Measurements from ENCODE around the gene FARP1. TPM values are rescaled to one million over a fixed set of nuclear protein-coding genes. Genes with fewer than 3 reads are reported as not detected.

Gene FARP1
- total and polyA plus RNA-seq, 2 of the 13 experiments (the other 11 are each of a cell fraction or from before 2014, with no cell fraction given) = 70.6 to 126 TPM

DNA sequence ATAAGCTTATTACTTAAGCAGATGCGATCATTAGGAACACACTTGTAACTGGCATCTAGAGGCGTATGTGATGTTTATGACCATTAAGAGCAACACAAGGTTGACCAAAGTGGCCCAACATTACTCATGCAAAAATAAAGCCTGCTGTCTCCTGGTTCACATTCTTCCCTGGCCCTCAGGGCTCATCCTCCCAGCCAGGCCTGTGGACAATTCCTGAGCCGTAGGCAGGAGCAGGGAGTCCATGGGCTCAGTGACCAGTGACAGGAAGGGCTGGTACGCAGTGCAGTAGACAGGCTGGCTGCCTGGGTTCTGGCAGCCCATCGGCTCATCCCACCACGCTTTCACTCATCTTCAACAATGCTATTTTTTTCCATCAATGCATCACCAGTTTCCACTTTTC is 328.0 kb downstream of the FARP1 start:
- in situ Hi-C loops (cut with HindIII; ENCODE audit: extremely low pct_ligation_motif_present, low pct_unique_long_range_greater_than_20kb) = no loop called here
- no peak for ATAC-seq
- H3K4me3 ChIP-seq (replicated peaks in 1 of 3; ENCODE audit: insufficient read depth in 1 of 3, low read depth in 2 of 3, low read length in 3 of 3) = no peak overlapping the region
- FAIRE-seq = no peak
- peaks cover 4% of the 10 kb centered on the region for H3K79me2 ChIP-seq (ENCODE audit: insufficient read depth, low read length)
- ChIA-PET CTCF (ENCODE audit: low intra/inter-chr PET ratio, low total read pairs) (no interaction called here), POLR2A (no interaction called here)
- peaks cover 18% of the 10 kb centered on the region for H4K20me1 ChIP-seq (ENCODE audit: insufficient read depth, low read length)
- H2AFZ ChIP-seq (ENCODE audit: low read length) = no peak overlapping the region
- BruUV-seq (replicated peaks) = no TSS peak
- H3K4me1 ChIP-seq (ENCODE audit: insufficient read depth, low read length) = peaks cover 35% of the 10 kb centered on the region
- H3K27ac ChIP-seq (ENCODE audit: extremely low read length, insufficient read depth, low read length) = no peak overlapping the region
- H3K9me3 ChIP-seq (ENCODE audit: low read length) = no peaks in the 10 kb centered on the region
- intact Hi-C loops (cut with micrococcal nuclease; ENCODE audit: unreplicated experiment) = loop anchor here (5.0 kb wide), 1 partner anchor 71 kb away; no protein-coding TSS in a partner anchor
- H3K27me3 ChIP-seq (ENCODE audit: control insufficient read depth in 1 of 2, insufficient read depth in 2 of 2, low read length in 2 of 2) = no peaks in the 10 kb centered on the region
- peaks cover 30 to 75% of the 10 kb centered on the region in 2 experiments for H3K36me3 ChIP-seq (replicated peaks in 1 of 2; ENCODE audit: control insufficient read depth in 1 of 2, insufficient read depth in 2 of 2, low read length in 2 of 2)
- no peak for DNase-seq (ENCODE audit: low spot score)
- no peak overlapping the region for H3K9ac ChIP-seq (ENCODE audit: insufficient read depth, low read depth, low read length)
- 90% methylated on average over 5 of the region's 6 CpGs for WGBS (ENCODE audit: low lambda C conversion rate)
- no peak overlapping the region for H3K4me2 ChIP-seq (ENCODE audit: low read depth, low read length)
- no peak for TF ChIP-seq KDM4B (CRISPR knock-in tag; IDR thresholded peaks at IDR 0.05)
- no peak for TF ChIP-seq ZFP41 (CRISPR knock-in tag; IDR thresholded peaks at IDR 0.05; ENCODE audit: borderline replicate concordance)
- TF ChIP-seq ZNF841 (CRISPR knock-in tag; IDR thresholded peaks at IDR 0.05; ENCODE audit: borderline replicate concordance) = no peak
- TF ChIP-seq ZNF720 (CRISPR knock-in tag; IDR thresholded peaks at IDR 0.05) = no peak
- TF ChIP-seq, protein P1, sequence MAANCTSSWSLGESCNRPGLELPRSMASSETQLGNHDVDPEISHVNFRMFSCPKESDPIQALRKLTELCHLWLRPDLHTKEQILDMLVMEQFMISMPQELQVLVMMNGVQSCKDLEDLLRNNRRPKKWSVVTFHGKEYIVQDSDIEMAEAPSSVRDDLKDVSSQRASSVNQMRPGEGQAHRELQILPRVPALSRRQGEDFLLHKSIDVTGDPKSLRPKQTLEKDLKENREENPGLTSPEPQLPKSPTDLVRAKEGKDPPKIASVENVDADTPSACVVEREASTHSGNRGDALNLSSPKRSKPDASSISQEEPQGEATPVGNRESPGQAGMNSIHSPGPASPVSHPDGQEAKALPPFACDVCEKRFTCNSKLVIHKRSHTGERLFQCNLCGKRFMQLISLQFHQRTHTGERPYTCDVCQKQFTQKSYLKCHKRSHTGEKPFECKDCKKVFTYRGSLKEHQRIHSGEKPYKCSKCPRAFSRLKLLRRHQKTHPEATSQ (CRISPR knock-in tag; IDR thresholded peaks at IDR 0.05; ENCODE audit: borderline replicate concordance) = no peak
- no peak for TF ChIP-seq CCAR2 (optimal IDR thresholded peaks at IDR 0.05; ENCODE audit: low read depth, low read length)
- no peak for TF ChIP-seq CREB1 (IDR thresholded peaks at IDR 0.05)
- no peak for TF ChIP-seq CREB1 (CRISPR knock-in tag; IDR thresholded peaks at IDR 0.05)
- TF ChIP-seq ZNF773 (CRISPR knock-in tag; IDR thresholded peaks at IDR 0.05; ENCODE audit: borderline replicate concordance) = no peak
- TF ChIP-seq AGO2 (optimal IDR thresholded peaks at IDR 0.05; ENCODE audit: low read depth, low read length) = no peak
- TF ChIP-seq TGIF2 (CRISPR knock-in tag; IDR thresholded peaks at IDR 0.05) = no peak
- TF ChIP-seq, protein P2, sequence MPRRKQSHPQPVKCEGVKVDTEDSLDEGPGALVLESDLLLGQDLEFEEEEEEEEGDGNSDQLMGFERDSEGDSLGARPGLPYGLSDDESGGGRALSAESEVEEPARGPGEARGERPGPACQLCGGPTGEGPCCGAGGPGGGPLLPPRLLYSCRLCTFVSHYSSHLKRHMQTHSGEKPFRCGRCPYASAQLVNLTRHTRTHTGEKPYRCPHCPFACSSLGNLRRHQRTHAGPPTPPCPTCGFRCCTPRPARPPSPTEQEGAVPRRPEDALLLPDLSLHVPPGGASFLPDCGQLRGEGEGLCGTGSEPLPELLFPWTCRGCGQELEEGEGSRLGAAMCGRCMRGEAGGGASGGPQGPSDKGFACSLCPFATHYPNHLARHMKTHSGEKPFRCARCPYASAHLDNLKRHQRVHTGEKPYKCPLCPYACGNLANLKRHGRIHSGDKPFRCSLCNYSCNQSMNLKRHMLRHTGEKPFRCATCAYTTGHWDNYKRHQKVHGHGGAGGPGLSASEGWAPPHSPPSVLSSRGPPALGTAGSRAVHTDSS (CRISPR knock-in tag; conservative IDR thresholded peaks at IDR 0.05) = no peak
- TF ChIP-seq REXO4 (CRISPR knock-in tag; IDR thresholded peaks at IDR 0.05; ENCODE audit: borderline replicate concordance) = no peak
- TF ChIP-seq, protein P3, sequence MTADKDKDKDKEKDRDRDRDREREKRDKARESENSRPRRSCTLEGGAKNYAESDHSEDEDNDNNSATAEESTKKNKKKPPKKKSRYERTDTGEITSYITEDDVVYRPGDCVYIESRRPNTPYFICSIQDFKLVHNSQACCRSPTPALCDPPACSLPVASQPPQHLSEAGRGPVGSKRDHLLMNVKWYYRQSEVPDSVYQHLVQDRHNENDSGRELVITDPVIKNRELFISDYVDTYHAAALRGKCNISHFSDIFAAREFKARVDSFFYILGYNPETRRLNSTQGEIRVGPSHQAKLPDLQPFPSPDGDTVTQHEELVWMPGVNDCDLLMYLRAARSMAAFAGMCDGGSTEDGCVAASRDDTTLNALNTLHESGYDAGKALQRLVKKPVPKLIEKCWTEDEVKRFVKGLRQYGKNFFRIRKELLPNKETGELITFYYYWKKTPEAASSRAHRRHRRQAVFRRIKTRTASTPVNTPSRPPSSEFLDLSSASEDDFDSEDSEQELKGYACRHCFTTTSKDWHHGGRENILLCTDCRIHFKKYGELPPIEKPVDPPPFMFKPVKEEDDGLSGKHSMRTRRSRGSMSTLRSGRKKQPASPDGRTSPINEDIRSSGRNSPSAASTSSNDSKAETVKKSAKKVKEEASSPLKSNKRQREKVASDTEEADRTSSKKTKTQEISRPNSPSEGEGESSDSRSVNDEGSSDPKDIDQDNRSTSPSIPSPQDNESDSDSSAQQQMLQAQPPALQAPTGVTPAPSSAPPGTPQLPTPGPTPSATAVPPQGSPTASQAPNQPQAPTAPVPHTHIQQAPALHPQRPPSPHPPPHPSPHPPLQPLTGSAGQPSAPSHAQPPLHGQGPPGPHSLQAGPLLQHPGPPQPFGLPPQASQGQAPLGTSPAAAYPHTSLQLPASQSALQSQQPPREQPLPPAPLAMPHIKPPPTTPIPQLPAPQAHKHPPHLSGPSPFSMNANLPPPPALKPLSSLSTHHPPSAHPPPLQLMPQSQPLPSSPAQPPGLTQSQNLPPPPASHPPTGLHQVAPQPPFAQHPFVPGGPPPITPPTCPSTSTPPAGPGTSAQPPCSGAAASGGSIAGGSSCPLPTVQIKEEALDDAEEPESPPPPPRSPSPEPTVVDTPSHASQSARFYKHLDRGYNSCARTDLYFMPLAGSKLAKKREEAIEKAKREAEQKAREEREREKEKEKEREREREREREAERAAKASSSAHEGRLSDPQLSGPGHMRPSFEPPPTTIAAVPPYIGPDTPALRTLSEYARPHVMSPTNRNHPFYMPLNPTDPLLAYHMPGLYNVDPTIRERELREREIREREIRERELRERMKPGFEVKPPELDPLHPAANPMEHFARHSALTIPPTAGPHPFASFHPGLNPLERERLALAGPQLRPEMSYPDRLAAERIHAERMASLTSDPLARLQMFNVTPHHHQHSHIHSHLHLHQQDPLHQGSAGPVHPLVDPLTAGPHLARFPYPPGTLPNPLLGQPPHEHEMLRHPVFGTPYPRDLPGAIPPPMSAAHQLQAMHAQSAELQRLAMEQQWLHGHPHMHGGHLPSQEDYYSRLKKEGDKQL (CRISPR knock-in tag; IDR thresholded peaks at IDR 0.05; ENCODE audit: low read depth) = no peak
- no peak for TF ChIP-seq ZKSCAN1 (IDR thresholded peaks at IDR 0.05; ENCODE audit: low read length)
- no peak for TF ChIP-seq AHR (CRISPR knock-in tag; IDR thresholded peaks at IDR 0.05)

All from HepG2 (cell line).